ENCODE measurements around the gene SERPINE3.

The SERPINE3 gene

DNA sequence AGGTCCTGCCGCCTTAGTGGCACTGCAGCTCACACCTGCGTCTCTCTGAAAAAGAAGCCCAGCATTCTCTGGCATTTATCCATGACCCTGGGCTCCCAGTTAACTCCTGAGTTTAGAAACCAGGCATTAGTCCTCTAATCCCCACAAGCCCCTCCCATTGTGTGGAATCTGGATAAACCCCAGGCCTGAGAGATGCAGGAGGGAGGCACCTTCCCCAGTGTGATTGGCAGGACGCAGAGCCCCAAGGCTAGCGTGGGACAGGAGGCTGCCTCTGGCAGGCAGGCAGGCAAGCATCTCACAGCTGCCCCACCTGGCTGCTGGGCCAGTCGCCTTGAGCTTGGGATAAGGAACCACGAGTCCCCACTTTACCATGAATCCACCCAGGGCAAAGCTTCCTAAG lies 11.0 kb upstream of the SERPINE3 start:
- no peak for DNase-seq (ENCODE audit: low read depth in 2 of 2)

DNA sequence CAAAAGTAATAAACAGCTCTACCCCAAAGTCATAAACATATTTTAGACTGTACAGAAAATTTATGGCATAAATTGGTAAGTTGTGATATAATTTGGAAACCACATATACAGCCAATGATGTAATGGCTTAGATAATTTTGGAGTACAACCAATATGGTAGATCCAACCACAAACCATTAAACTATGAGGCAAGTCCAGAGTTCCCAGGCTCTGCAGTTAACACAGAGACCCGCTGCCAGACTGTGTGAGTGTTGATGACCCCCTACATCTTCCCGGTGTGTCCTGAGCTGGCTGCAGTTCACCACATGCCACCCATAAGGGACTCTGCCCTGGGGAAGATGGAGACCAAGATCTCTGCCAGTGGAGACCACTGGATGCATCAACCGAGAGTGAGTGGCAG lies 9.9 kb upstream of the SERPINE3 start:
- no peak for DNase-seq (ENCODE audit: low read depth in 2 of 2)

DNA sequence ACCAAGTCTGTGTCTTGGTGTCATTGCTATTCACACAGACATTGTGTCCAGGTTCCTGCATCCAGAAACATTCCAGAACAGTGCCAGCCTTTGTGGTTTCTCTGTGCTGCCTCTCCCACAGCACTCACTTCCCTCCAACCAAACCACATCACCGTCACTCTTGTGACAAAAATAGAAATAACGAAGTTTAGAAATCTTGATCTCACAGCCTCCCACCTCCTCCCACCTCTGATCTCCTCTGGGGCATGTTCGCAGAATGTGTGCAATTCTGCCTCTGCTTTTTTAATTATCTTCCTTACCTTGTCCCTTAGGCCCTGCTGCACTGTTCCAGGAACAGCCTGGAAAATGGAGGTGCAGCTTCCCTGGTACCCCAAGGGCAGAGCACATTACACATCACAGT lies 8.7 kb upstream of the SERPINE3 start:
- DNase-seq (ENCODE audit: low read depth in 2 of 2): no peak

DNA sequence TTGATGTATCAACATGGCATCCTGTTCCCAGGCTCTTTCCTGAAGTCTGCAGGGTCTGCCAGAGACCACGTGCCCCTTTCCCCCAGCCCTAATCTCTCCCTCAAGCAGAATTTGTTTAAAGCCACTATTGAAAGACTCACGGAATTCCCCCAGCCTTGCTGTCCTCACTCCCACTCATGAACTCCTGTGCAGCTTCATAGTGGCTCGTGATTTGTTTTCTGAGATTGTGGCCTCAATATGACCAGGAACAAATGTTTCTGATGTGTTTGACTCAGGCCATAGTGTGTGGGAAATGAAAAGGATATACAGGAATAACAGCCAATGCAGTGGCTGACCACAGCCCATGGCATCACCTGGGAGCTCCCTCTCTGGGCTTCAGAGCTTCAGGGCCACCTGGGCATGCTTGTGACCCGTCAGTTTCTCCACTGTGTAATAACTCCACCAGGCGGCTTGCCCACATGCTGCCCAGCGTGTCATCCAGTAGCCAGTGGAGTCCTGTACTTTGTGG lies 8.1 kb upstream of the SERPINE3 start:
- no peak for DNase-seq (ENCODE audit: low read depth in 2 of 2)

DNA sequence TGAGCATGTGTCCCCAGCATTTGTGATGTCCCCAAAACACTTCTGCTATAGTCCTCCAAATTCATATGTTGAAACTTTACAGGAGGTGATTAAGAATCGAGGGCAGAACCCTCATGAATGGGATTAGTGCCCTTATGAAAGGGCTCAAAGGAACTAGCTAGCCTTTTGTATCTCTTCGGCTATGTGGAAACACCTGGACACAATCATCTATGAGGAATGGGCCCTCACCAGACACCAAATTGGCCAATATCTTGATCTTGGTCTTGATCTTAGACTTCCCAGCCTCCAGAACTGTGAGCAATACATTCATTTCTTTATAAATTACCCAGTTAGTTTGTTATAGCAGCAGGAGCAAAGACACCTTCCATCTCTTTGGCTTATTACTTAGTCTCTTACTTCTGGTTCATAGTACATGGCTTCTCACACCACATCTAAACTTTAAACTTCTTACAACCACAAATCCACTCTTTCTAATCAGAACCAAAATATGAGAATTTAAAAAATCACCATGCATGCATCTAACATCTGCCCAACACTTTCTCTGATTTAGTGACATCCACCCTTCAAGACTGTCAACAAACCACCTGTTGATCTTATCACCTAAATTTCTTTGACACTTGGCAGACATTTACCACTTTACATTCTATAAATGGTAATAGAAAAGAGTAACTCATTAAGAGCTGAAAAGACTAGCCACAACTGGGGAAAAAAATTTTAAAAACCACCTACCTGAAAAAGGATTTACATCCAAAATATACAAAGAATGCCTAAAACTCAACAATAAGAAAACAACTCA lies 6.7 kb upstream of the SERPINE3 start:
- no peak for DNase-seq (ENCODE audit: low read depth in 2 of 2)

DNA sequence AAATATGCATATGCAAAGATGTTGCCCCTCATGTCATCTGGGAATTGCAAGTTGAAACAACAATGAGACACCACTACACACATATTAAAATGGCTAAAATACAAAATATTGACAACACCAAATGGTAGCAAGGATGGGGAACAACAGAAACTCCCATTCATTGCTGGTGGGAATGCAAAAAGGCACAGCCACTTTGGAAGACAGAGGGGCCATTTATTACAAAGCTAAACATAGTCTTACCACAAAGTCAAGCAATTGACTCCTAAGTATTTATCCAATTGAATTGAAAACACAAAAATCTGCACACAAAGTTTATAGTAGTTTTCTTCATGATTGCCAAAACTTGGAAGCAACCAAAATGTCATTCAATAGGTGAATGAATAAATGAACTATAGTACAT lies 6.1 kb upstream of the SERPINE3 start:
- no peak for DNase-seq (ENCODE audit: low read depth in 2 of 2)

DNA sequence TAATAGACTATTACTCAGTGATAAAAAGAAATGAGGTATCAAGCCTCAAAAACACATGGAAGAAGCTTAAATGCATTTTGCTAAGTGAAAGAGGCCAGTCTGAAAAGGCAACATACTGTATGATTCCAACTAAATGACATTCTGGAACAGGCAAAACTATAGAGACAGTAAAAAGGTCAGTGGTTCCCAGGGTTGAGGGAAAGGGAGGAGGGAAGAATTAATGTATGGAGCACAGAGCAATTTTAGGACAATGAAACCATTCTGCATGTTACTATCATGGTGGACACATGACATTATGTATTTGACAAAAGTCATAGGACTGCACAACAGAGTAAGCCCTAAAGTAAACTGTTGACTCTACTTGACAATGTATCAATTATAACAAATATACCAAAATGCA lies 5.7 kb upstream of the SERPINE3 start:
- no peak for DNase-seq (ENCODE audit: low read depth in 2 of 2)

DNA sequence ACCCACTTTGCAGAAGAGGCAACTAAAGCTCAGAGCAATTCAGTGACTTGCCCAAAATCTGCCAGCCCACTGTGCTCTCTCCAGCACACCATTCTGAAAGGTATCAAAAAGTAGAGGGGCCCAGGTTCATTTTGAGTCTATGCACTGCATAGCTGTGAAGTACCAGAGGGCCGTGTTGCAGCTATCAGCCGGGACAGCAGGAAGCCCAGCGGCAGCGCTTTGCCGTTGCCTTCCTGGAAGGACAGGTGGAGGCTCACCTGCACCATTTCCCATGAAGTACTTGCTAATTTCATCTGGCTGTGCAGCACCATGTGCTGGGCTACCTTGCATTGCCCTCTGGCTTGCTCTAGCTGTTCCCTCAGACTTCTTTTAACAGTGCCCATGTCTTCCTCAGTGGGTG lies 2.7 kb upstream of the SERPINE3 start:
- DNase-seq (ENCODE audit: low read depth in 2 of 2): no peak

DNA sequence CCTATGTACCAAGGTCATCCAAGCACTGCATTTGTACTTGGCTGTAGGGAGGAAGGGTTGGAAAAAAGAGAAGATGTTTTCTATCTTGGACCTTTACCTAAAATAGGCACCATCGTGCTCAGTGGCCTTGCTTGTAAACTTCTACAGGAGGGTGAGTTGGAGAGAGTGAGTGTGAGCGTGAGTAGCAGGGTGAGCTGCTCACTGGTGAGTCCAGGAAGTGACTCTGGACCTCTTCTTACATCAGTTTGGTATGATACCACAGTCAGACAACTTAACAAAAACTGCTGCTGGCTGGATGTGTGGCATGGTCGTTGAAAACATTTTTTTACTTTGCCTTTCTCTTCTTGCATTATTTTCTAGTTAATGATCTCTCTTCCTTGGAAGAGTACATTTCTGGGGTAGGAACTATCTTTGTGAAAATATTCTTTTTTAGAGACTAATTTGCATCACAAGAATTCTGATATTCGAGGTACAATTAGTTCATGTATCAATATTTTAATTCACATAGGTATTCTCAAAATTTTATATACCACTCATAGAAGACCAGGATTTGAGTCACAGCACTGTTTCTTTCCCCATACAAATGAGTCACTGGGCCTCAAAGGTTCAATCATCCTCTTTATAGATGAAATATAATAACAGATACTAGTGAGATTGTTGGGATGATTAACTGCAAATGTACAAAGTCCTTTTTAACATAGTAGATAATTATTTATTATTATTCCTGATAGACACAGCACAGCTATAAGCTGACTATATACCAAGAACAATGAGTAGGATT lies 651 bp downstream of the SERPINE3 start:
- DNase-seq (ENCODE audit: low read depth in 2 of 2): no peak

DNA sequence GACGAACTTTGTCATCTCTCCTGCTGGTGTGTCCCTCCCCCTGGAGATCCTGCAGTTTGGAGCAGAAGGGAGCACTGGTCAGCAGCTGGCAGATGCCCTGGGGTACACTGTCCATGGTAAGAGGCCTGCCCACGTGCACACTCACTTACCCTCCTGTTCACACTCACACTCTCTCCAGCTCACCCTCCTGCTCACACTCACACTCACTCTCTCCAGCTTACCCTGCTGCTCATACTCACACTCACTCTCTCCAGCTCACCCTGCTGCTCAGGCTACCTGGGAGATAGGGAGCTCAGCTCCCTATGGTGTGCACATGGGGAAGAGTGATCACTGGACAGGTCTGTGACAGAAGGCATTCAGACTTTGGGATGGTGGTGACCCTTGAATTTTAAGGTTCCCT lies 1.7 kb downstream of the SERPINE3 start:
- no peak for DNase-seq (ENCODE audit: low read depth in 2 of 2)

DNA sequence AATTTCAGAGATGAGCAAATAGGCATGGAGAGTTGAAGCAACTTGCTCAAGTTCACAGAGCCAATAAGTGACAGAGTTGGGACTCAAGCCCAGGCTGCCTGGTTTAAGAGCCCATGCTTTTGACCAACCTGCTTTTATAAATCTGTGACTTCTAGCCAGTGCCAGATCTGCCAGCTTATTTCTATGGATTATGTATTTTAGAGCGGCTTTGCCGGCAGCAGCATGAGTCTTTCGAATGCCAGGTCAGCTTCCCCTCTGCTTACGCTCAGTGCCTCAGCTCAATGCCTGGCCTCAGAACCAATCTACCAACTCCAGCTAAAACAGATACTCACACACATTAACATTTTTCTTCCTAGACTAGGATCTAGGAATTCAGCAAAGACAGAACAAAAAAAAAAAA lies 2.3 kb downstream of the SERPINE3 start:
- no peak for DNase-seq (ENCODE audit: low read depth in 2 of 2)

DNA sequence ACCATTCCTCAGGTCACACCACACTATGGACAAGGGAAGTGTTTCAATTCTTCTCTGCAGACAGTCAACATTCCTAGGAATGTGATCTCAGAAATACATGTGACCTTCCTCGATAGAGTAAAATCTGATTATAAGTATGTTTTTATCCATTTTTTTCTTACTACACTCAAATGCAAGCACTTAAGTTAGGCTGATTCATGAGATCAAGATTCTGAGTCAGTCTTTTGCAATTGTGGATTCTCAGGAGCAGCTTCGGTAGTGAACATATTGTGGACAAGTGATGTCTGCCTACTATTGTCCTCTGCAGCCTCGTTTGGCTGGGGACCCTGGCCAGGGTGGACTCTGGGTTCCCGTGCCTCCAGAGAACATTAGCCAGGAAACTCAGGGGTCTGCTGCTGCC lies 3.2 kb downstream of the SERPINE3 start:
- no peak for DNase-seq (ENCODE audit: low read depth in 2 of 2)

DNA sequence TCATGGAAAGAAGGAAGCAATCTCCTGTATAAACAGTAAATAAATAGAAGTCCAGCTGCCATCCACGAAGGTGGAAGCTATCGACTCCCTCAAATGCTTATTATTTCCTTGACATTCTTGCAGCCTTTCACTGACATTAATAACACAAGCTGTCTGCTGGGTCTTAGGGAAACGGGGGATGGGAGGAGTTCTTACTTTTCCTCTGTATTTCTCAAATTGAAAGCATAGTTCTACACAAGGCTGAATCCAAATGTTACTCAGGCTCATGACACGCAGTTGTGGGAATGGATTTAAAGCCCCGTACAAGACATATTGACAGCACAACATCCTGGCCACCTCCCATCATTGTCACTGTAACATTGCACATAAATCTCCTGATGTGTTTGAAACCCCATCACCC lies 4.0 kb downstream of the SERPINE3 start:
- DNase-seq (ENCODE audit: low read depth in 2 of 2): no peak

DNA sequence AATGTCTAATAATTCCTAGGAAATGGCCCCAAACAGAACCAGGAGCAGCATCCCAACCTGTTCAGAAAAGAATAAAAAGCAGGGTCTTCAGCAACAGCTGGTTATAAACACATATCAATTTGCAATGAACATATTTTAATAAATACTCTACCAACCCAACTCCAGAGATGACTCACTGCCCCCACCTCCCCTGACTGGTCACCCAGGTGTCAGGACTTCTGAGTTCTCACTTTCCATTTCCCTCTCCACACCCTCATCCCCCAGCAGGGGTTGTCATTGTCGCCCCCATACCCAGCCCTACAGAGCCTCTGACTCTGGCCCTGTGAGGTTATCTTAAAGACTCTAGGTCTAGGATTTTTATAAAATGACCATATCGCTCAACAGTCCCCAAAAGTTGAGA lies 6.9 kb downstream of the SERPINE3 start:
- no peak for DNase-seq (ENCODE audit: low read depth in 2 of 2)

DNA sequence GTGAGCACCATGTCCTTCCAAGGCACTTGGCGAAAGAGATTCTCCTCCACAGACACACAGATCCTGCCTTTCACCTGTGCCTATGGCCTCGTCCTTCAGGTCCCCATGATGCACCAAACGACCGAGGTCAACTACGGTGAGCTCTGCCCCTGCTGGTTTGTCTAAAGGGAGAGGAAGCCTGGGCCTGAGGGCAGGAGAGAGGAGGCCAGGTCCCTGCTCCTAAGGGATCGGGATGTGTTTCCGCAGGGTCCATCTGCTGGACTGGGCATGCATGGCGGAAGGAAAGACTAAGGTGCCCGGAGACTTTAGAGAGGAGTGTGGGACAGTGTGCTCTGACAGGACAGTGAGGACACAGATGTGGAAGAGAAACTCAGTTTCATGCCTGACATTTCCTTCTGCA lies 7.6 kb downstream of the SERPINE3 start:
- DNase-seq (ENCODE audit: low read depth in 2 of 2): no peak

DNA sequence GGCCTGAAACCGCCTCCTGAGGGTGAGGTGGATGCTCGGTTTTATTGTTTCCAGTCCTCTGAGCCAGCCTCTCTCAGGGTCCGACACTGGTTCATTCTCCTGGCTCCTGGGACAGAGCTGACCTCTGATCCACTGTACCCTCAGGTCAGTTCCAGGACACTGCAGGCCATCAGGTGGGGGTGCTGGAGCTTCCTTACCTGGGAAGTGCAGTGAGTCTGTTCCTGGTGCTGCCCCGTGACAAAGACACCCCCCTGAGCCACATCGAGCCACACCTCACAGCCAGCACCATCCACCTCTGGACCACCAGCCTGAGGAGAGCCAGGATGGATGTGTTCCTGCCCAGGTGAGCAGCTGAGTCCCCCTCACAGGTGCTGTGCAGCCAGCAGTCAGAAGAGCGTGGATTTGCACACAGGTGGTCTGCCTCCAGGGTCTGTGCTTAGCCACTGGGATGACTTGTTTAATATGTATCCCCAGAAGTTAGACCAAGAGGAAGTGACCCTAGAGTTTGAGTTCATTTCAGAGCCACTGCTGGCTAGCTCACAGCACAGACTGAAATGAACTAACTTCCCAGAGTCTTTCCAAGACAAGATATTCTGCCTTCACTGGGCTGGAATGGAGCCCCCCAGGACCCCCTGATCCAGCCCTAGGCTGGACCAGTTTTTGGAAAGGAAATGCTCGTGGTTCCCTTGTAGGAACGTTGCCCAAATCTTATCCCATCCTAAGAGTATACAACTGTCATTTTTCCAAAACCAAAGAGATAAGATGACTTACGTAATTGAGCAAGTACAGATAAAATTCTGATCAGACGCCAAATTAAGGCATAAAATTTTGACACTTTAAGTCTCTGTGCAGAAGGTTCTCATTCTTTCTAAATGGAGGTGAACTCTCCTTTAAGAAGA lies 8.8 kb downstream of the SERPINE3 start:
- DNase-seq (ENCODE audit: low read depth in 2 of 2): no peak

DNA sequence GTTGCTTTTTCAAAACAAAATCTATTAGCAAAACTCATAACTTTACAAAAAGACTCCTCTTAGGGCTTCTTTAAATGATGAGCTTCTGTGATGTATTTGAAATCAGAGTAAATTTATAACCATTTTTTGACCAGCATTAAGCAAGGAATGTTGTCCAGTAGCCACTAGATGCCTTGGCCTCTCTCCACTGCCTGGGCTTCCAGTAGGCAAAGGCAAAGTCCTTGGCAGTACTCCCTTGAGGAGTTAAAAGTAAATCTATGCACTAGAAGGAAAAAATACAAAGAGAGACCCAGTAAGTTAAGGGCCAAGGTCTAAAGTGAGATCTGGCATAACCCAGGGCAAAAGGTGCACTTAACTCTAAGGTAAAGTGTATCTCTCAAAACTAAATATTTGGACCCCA lies 9.5 kb downstream of the SERPINE3 start:
- DNase-seq (ENCODE audit: low read depth in 2 of 2): no peak

DNA sequence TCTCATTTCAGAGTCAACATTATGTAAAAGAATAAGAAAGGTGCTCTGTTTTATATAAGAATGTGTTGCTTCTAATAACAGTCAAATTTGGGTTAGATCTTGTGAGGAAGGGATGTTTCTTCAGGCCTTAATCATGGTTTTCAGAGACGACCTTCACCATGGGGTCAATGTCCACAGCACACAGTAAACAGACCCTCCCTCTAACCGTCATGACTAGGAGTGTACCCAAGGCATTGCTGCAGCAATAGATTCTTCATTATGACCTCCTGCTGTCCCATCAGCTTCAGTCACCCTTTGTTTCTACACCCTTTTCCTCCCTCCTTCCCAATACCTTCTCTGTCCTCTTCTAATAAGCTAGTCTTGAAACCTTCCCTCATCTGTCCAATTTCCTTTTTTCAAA lies 15.7 kb downstream of the SERPINE3 start:
- no peak for DNase-seq (ENCODE audit: low read depth in 2 of 2)

DNA sequence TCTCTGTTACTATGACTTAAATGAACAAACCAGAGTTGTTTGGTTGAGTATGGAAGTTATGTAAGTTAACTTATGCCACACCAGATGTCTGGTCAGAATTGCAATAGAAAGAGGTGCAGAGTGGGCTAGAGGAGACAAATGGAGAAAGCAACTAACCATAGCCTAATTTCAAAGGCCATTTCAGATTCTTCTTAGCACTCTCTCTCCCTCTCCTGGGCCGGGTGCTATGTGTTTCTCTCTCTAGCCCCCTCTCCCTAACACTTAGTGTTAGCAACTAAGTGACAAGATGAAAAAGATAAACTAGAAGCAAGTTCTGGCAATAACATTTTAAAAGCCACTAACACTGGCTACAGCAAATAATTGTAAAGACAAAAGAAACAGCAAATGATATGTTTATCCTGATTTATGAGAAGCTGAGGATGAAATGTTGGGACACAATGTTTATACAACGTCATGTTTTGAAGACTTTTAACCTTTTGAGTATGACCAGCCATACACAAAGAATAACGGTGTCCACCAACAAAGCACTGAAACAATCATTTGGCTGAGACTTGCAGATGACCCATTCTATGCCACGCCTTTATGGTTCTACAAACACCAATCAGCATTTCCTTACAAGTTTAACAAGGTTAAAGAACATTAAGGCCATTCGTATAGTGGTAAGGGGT lies 18.6 kb downstream of the SERPINE3 start:
- DNase-seq (ENCODE audit: low read depth in 2 of 2): no peak

DNA sequence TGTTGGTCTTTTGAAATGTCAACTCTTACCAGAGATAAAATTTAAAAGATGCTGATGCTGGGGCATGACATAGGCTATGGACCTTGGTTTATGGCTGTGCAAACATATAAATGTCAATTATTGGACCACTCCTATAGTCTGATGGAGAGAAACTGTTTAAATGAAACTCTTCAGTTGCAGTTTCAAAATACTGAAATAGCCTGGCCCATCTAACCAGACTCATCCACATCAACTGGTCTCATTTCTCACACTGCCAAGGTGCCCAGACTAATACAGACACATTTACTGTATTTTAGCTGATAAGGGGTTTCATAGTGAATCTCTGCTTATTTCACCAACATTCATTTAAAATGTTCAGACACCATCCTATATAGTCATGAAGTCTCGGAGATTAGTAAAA lies 19.9 kb downstream of the SERPINE3 start:
- no peak for DNase-seq (ENCODE audit: low read depth in 2 of 2)

DNA sequence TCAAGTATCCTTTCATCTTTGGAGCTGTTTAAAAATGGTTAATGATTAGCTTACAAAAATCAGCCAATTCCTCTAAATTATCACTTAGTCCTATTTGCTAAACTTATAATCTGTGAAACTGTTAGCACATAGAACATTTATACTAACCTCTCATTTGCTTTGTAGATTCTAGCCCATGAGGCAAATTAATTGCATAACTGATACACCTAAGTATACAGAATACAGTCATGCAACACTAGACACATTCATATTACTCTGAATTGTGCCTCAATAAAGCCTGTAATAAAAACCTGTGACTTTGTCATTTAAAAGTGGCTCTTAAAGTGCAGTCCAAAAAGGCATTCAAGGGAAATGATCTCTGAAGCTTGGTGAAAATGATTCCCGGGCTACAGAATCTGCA lies 21.0 kb downstream of the SERPINE3 start:
- no peak for DNase-seq (ENCODE audit: low read depth in 2 of 2)

DNA sequence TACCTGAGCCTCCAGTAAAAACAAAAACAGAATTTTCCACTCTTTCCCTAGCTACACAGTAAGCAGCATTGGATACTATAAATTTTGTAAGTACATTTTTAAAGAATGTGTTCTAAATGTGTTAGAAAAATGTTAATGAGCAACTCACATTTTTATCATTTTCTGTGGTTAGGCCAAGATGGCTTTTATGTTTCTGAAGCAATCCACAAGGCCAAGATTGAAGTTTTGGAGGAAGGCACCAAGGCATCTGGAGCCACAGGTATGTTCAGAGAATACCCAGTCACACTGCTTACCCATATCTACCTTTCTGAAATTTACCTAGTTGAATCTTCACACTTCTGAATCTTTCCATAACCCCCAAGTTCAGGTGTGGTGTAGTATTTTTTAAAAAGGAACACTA lies 21.6 kb downstream of the SERPINE3 start:
- DNase-seq (ENCODE audit: low read depth in 2 of 2): no peak

All from stimulated activated CD4-positive, alpha-beta T cell treated with anti-CD3 and anti-CD28 coated beads, Interleukin-1b, Interleukin-23, amount 100 ng/mL, for 4 hours (primary cell).